Muscle layer of duodenum (tissue), 2 donors: ENCODE results near the gene RAB31.

ENCODE experiments used
- H3K27ac ChIP-seq: one replicate; pipeline ENCODE4 v1.7.0; 2013; ENCODE audit warnings: mild to moderate bottlenecking, low read length
- H3K27me3 ChIP-seq: one replicate; pipeline ENCODE4 v1.7.0; 2013; ENCODE audit warnings: low read depth, mild to moderate bottlenecking, control low read depth, low read length
- H3K36me3 ChIP-seq, 2 donors: one replicate each; pipeline ENCODE4 v1.7.0; 2013; ENCODE audit warnings: low read length in 2 of 2, control low read depth in 1 of 2, mild to moderate bottlenecking in 1 of 2; ENCODE audit not compliant: insufficient read depth in 2 of 2, control insufficient read depth in 1 of 2
- H3K4me1 ChIP-seq, 2 donors: one replicate each; pipeline ENCODE4 v1.7.0; 2013; ENCODE audit warnings: low read length in 2 of 2, mild to moderate bottlenecking in 2 of 2, control low read depth in 1 of 2, moderate library complexity in 1 of 2; ENCODE audit not compliant: insufficient read depth in 2 of 2, control insufficient read depth in 1 of 2
- H3K4me3 ChIP-seq, 2 donors: one replicate each; pipeline ENCODE4 v1.7.0; 2013; ENCODE audit warnings: low read length in 2 of 2, low read depth in 1 of 2, mild to moderate bottlenecking in 1 of 2
- H3K9me3 ChIP-seq, 2 donors: one replicate each; pipeline ENCODE4 v1.7.0; 2013; ENCODE audit warnings: low read length in 2 of 2, control low read depth in 1 of 2, mild to moderate bottlenecking in 1 of 2; ENCODE audit not compliant: control insufficient read depth in 1 of 2
- donor health status: healthy.

The RAB31 gene

GRCh38 chr18:9706081-9706935 lies 1.8 kb upstream of the RAB31 start:
- no peaks in the 10 kb centered on the region for H3K9me3 ChIP-seq
- no peaks in the 10 kb centered on the region for H3K27me3 ChIP-seq
- no peaks in the 10 kb centered on the region for H3K36me3 ChIP-seq
- peak overlapping the region; percentile 78 for H3K27ac ChIP-seq
- H3K4me1 ChIP-seq = peaks cover 3 to 4% of the 10 kb centered on the region in 2 donors
- H3K4me3 ChIP-seq = no peak overlapping the region

DNA sequence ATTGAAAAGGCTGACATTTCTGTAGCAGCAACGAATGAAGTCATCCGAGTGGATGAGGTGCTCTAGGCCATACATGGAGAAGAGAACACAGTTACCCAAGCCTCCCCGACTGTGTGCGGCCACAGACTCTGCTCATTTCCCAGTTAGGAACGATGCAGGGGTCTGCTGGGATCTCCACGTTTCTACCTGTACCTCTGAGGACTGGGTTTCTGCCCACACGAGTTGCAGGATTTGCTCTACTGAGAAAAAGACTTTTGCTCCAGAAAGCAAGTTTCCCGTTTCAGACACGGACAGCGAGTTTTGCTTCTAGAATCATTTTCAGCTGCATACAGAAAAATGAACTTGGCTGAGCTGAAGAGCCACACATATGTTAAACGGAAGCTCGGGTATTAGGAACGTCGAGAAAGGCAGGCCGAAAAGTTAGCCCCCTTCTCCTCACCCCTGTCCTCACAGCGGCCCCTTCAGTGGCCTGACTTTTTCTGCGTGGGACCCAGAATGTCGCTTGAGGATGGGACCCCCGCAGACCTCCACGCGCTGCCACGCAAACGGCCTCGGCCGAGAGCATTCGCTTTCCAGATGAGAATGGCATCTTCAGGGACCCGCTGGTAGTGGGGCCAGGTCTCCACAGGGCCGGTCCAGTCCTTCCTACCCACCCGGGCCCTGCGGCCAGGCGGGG lies 582 bp upstream of the RAB31 start:
- H3K9me3 ChIP-seq = no peaks in the 10 kb centered on the region
- H3K4me1 ChIP-seq = peaks cover 4 to 7% of the 10 kb centered on the region in 2 donors
- peak overlapping the region; percentile 78 for H3K27ac ChIP-seq
- H3K4me3 ChIP-seq = peak overlapping the region; percentile 43 to 66
- no peaks in the 10 kb centered on the region for H3K36me3 ChIP-seq
- H3K27me3 ChIP-seq = no peaks in the 10 kb centered on the region

- Histone ChIP-seq H3K4me3 (peak overlapping the region; percentile 70 to 80), H3K4me1 (peaks cover 4 to 7% of the 10 kb centered on the region in 2 donors), H3K9me3 (no peaks in the 10 kb centered on the region), H3K36me3 (no peaks in the 10 kb centered on the region), H3K27me3 (no peaks in the 10 kb centered on the region), H3K27ac (peak overlapping the region; percentile 58)
These were observed 568 bp downstream of the RAB31 start for GRCh38 chr18:9708434-9709303.

GRCh38 chr18:9709304-9709877 lies 1.3 kb downstream of the RAB31 start:
- H3K4me3 ChIP-seq = peak overlapping the region; percentile 70 to 80
- H3K27ac ChIP-seq = peak overlapping the region; percentile 58
- H3K36me3 ChIP-seq = no peaks in the 10 kb centered on the region
- H3K9me3 ChIP-seq = no peaks in the 10 kb centered on the region
- peaks cover 4 to 7% of the 10 kb centered on the region in 2 donors for H3K4me1 ChIP-seq
- H3K27me3 ChIP-seq = no peaks in the 10 kb centered on the region

GRCh38 chr18:9710037-9710436 lies 1.9 kb downstream of the RAB31 start:
- H3K27me3 ChIP-seq = no peaks in the 10 kb centered on the region
- peak overlapping the region; percentile 70 to 80 for H3K4me3 ChIP-seq
- H3K27ac ChIP-seq = peak overlapping the region; percentile 58
- H3K4me1 ChIP-seq = peaks cover 4 to 7% of the 10 kb centered on the region in 2 donors
- H3K36me3 ChIP-seq = no peaks in the 10 kb centered on the region
- H3K9me3 ChIP-seq = no peaks in the 10 kb centered on the region

GRCh38 chr18:9711361-9712129 lies 3.4 kb downstream of the RAB31 start:
- Histone ChIP-seq H3K36me3 (no peaks in the 10 kb centered on the region), H3K4me3 (peak overlapping the region in 1 of 2 donors; percentile 1), H3K9me3 (no peaks in the 10 kb centered on the region), H3K4me1 (peaks cover 4 to 7% of the 10 kb centered on the region in 2 donors), H3K27me3 (no peaks in the 10 kb centered on the region), H3K27ac (no peak overlapping the region)

DNA sequence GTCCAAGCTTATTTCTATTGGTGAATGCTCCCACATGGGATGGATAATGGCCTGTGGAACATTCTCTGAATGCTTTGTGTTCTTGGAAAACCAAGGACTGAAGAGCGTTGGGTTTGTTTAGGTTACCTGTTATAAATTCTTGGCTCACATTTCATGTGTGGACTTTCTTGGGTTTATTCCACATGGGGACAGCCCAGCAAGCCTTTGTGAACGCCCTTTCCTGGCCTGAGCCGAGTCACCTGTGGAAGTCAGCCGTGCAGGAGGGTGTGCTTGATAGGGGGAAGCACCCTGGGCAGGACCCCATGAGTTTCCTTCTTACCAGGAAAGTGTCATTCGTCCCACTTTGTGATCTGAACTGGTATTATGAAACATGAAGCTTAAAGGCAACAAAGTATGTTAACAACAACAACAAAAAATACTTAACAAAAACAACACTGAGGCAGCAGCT lies 4.1 kb downstream of the RAB31 start:
- Histone ChIP-seq H3K27me3 (no peaks in the 10 kb centered on the region), H3K27ac (no peak overlapping the region), H3K36me3 (no peaks in the 10 kb centered on the region), H3K4me1 (peaks cover 2 to 7% of the 10 kb centered on the region in 2 donors), H3K9me3 (no peaks in the 10 kb centered on the region), H3K4me3 (peak overlapping the region in 1 of 2 donors; percentile 1)

DNA sequence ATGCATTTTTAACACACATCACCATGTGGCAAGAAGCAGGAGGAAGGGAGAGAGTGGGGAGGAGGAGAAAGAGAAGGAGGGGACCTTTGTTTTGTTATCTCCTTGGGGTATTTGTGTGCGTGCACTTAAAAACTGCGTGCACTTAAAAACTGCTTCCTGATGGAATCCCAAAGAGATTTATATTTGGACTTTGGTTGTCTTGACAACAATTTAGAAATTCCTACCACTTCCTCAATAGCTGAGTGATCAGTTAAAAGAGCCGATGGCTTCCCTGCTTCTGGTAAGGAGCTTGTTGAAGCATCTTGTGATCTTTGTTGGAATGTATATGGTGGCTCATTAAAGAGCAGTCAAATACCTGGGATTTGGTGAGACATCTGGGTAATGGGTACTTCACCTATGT lies 4.5 kb downstream of the RAB31 start:
- Histone ChIP-seq H3K36me3 (no peaks in the 10 kb centered on the region), H3K4me3 (peak overlapping the region in 1 of 2 donors; percentile 1), H3K27ac (no peak overlapping the region), H3K27me3 (no peaks in the 10 kb centered on the region), H3K9me3 (no peaks in the 10 kb centered on the region), H3K4me1 (peaks cover 0 to 7% of the 10 kb centered on the region in 2 donors)

- H3K27me3 ChIP-seq = no peaks in the 10 kb centered on the region
- no peaks in the 10 kb centered on the region for H3K36me3 ChIP-seq
- no peak overlapping the region for H3K4me3 ChIP-seq
- H3K4me1 ChIP-seq = peaks cover 0 to 7% of the 10 kb centered on the region in 2 donors
- no peaks in the 10 kb centered on the region for H3K9me3 ChIP-seq
- H3K27ac ChIP-seq = no peak overlapping the region
These were observed 6.4 kb downstream of the RAB31 start for GRCh38 chr18:9714266-9715087.

DNA sequence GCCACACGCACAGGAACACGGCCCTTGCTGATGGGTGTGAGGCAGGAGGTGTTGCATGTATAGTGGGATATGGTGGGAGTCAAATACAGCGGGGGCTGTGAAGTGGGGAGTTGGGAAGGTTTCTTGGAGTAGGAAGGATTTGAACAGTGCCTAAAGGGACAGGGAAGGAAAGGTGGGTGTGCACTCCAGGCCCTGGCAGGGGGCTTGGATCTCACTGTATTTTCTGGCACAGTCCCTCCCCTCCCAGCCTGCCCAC lies 6.9 kb downstream of the RAB31 start:
- Histone ChIP-seq H3K4me3 (no peak overlapping the region), H3K27me3 (no peaks in the 10 kb centered on the region), H3K36me3 (no peaks in the 10 kb centered on the region), H3K9me3 (no peaks in the 10 kb centered on the region), H3K27ac (no peak overlapping the region), H3K4me1 (peaks cover 0 to 7% of the 10 kb centered on the region in 2 donors)
